ENCODE measurements around the gene PCDH9.

The PCDH9 gene

DNA sequence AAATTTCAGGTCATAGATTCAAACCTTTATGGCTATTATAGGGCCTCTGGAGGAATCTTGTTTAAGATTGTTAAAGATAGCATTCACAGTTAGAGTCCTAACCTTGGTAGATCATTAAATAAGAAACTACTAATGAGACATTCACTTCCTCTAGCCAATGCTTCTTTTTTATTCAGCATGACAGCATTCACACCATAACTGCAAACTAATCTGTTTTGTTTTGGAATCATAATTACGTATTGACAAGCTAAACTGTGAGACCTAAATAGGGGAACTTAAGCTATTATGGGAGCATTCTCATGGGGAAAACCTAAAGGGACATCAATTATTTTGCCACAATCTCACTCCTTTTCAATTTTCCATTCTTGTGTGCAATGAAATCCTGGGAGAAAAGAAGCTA is 653.8 kb downstream of the PCDH9 start:
- no peak for DNase-seq (ENCODE audit: low read depth)
- no peak overlapping the region for H3K4me3 ChIP-seq (ENCODE audit: low read depth, low read length)
- TF ChIP-seq, protein P1, sequence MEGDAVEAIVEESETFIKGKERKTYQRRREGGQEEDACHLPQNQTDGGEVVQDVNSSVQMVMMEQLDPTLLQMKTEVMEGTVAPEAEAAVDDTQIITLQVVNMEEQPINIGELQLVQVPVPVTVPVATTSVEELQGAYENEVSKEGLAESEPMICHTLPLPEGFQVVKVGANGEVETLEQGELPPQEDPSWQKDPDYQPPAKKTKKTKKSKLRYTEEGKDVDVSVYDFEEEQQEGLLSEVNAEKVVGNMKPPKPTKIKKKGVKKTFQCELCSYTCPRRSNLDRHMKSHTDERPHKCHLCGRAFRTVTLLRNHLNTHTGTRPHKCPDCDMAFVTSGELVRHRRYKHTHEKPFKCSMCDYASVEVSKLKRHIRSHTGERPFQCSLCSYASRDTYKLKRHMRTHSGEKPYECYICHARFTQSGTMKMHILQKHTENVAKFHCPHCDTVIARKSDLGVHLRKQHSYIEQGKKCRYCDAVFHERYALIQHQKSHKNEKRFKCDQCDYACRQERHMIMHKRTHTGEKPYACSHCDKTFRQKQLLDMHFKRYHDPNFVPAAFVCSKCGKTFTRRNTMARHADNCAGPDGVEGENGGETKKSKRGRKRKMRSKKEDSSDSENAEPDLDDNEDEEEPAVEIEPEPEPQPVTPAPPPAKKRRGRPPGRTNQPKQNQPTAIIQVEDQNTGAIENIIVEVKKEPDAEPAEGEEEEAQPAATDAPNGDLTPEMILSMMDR (conservative IDR thresholded peaks at IDR 0.05; ENCODE audit: low read depth, low read length) = no peak

DNA sequence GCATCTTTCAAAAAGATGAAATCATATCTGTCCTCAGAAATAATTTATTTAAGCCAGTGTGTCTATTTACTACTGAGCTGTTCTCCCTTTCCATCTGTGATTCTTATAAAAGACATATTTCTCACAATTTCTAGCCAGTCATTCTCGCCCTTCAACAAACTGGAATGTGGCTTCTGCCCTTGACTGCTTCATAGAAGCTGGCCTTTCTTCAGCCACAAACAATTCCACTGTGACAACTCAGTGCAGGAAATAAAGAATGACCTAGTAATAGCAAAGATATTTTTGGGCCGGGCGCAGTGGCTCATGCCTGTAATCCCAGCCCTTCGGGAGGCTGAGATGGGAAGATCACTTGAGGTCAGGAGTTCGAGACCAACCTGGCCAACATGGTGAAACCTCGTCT is 655.5 kb downstream of the PCDH9 start:
- H3K4me3 ChIP-seq (ENCODE audit: low read depth, low read length) = no peak overlapping the region
- DNase-seq (ENCODE audit: low read depth) = peak; percentile 74
- TF ChIP-seq, protein P1 (conservative IDR thresholded peaks at IDR 0.05; ENCODE audit: low read depth, low read length) = no peak

DNA sequence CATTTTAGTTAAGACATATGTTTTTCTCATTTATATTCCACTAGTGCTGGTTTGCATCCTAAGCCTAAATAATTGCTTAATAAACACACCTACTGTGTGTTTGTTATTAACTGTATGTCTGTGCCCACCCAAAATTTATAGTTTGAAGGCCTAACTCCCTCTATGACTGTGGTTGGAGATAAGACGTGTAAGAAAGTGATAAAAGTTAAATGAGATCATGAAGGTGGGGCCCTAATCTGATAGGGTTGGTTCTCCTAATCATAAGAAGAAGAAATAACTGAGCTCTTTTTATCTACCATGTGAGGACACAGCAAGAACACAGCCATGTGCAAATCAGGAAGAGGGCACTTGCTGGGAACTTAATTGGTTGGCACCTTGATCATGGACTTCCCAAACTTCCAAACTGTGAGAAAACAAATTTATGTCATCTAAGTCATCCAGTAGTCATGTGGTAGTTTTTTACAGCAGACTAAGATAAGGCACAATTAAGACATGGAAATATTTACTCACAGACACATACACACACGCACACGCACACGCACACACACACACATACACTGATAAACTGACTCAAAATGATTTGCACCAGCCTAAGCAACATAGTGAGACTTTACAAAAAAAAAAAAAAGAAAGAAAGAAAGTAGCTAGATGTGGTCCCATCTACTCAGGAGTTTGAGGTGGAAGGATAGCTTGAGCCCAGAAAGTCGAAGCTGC is 662.1 kb downstream of the PCDH9 start:
- TF ChIP-seq, protein P1 (conservative IDR thresholded peaks at IDR 0.05; ENCODE audit: low read depth, low read length) = no peak
- no peak overlapping the region for H3K4me3 ChIP-seq (ENCODE audit: low read depth, low read length)
- DNase-seq (ENCODE audit: low read depth) = no peak

DNA sequence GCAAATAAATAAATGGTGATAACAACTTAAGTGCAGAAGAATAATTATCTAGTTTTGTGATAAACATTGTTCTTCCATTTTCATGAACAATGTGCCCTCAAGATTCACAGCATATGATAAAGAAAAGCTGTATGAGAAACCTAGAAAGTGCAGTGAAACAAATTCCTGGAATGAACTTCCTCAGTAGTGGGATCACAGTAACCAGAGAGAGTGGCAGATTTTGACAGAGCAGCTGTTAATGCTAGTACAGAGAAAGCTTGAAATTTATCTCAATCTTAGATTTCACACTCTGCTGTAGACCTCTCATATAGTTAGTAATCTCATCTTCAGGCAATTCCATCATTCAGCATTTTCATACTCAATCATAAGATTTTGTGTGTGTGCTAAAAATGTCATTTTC is 664.9 kb downstream of the PCDH9 start:
- H3K4me3 ChIP-seq (ENCODE audit: low read depth, low read length) = no peak overlapping the region
- peak; percentile 7 for DNase-seq (ENCODE audit: low read depth)
- TF ChIP-seq, protein P1 (conservative IDR thresholded peaks at IDR 0.05; ENCODE audit: low read depth, low read length) = no peak

DNA sequence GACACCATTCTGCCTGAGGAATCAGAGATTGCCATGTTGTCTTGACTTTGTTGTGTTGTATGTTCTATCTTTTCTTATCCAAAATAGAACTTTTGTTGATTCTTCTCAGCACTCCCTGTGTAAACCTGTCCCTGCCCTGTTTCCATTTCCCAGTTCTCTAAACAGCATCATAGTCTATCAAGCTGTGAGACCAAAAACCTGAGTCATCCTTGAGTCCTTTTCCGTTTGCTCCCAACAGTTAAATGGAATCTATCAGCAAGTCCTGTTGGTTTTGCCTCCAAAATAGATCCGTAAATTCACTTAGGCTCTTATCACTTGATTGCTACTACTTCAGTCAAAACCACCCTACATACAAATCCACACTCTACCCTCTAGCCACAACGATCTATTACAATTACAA is 667.1 kb downstream of the PCDH9 start:
- no peak overlapping the region for H3K4me3 ChIP-seq (ENCODE audit: low read depth, low read length)
- peak; percentile 20 for DNase-seq (ENCODE audit: low read depth)
- TF ChIP-seq, protein P1 (conservative IDR thresholded peaks at IDR 0.05; ENCODE audit: low read depth, low read length) = no peak

DNA sequence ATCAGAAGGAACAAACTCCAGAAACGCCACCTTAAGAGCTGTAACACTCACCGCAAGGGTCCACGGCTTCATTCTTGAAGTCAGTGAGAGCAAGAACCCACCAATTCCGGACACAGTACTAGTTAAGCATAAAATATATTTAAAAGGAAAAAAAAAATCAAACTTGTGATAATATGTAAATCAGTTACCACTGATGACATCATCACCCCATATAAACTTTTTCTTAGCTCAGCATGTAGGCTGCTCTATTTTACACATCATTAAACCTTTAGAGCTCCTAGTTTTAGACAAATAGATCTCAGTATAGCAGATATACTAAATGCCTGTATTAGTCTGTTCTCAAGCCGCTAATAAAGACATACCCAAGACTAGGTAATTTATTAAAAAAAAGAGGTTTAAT is 668.1 kb downstream of the PCDH9 start:
- no peak overlapping the region for H3K4me3 ChIP-seq (ENCODE audit: low read depth, low read length)
- TF ChIP-seq, protein P1 (conservative IDR thresholded peaks at IDR 0.05; ENCODE audit: low read depth, low read length) = no peak
- DNase-seq (ENCODE audit: low read depth) = no peak

DNA sequence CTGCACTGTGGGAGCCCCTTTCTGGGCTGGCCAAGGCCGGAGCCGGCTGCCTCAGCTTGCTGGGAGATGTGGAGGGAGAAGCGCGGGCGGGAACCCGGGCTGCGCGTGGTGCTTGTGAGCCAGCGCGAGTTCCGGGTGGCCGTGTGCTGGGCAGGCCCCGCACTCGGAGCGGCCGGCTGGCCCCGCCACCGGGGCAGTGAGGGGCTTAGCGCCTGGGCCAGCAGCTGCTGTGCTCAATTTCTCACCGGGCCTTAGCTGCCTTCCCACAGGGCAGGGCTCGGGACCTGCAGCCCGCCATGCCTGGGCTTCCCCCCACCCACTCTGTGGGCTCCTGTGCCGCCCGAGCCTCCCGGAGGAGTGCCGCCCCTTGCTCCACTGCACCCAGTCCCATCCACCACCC is 669.1 kb downstream of the PCDH9 start:
- TF ChIP-seq, protein P1 (conservative IDR thresholded peaks at IDR 0.05; ENCODE audit: low read depth, low read length) = no peak
- no peak for DNase-seq (ENCODE audit: low read depth)
- H3K4me3 ChIP-seq (ENCODE audit: low read depth, low read length) = no peak overlapping the region
